GM21825 (cell line): Measurements from ENCODE around the gene LRRC4B.

Source experiments
- ATAC-seq: cut with Tn5 transposase; IDR thresholded peaks from one replicate; pipeline ENCODE4 v1.9.1; 2021; ENCODE audit warnings: mild to moderate bottlenecking, moderate library complexity; ENCODE audit not compliant: unreplicated experiment

Gene LRRC4B

GRCh38 chr19:50509366-50509765 lies 58.9 kb downstream of the LRRC4B start:
- ATAC-seq: no peak

GRCh38 chr19:50508843-50509190 lies 59.4 kb downstream of the LRRC4B start:
- no peak for ATAC-seq

- ATAC-seq: no peak
These were observed 60.9 kb downstream of the LRRC4B start for GRCh38 chr19:50507376-50507775.

- no peak for ATAC-seq
These were observed 61.5 kb downstream of the LRRC4B start for GRCh38 chr19:50506700-50507099.

GRCh38 chr19:50505856-50506611 lies 62.2 kb downstream of the LRRC4B start:
- no peak for ATAC-seq

- no peak for ATAC-seq
These were observed 66.4 kb downstream of the LRRC4B start for GRCh38 chr19:50501568-50502475.

GRCh38 chr19:50501186-50501567 lies 67.1 kb downstream of the LRRC4B start:
- no peak for ATAC-seq

- ATAC-seq: no peak
These were observed 67.5 kb downstream of the LRRC4B start for GRCh38 chr19:50500753-50501151.

GRCh38 chr19:50500060-50500752 lies 68.0 kb downstream of the LRRC4B start:
- ATAC-seq: no peak

- ATAC-seq: no peak
These were observed 69.8 kb downstream of the LRRC4B start for GRCh38 chr19:50498219-50499056.

GRCh38 chr19:50497022-50497405 lies 71.2 kb downstream of the LRRC4B start:
- no peak for ATAC-seq

- ATAC-seq: no peak
These were observed 71.8 kb downstream of the LRRC4B start for GRCh38 chr19:50496189-50497021.

GRCh38 chr19:50495020-50495531 lies 73.2 kb downstream of the LRRC4B start:
- ATAC-seq: no peak

- ATAC-seq: no peak
These were observed 73.8 kb downstream of the LRRC4B start for GRCh38 chr19:50494186-50495019.

GRCh38 chr19:50493171-50493570 lies 75.1 kb downstream of the LRRC4B start:
- no peak for ATAC-seq

GRCh38 chr19:50492303-50493052 lies 75.8 kb downstream of the LRRC4B start:
- no peak for ATAC-seq

GRCh38 chr19:50490991-50491472 lies 77.2 kb downstream of the LRRC4B start:
- no peak for ATAC-seq

GRCh38 chr19:50490411-50490811 lies 77.8 kb downstream of the LRRC4B start:
- no peak for ATAC-seq
